CD14-positive monocyte (primary cell): ENCODE measurements around the gene C12orf75. TPM values are rescaled to one million over a fixed set of nuclear protein-coding genes. Genes with fewer than 3 reads are reported as not detected.

Experiments used
- DNase-seq, 3 donors: peaks; one replicate each; pipeline ENCODE4 v3.0.0-alpha.2; 2011 to 2022
- H2AFZ ChIP-seq: 2 replicates; pipeline ENCODE4 v1.6.0; 2012; ENCODE audit warnings: mild to moderate bottlenecking, low read depth, low read length, inconsistent platforms; ENCODE audit not compliant: insufficient read depth, poor library complexity, severe bottlenecking
- H3K27ac ChIP-seq, 2 donors: 1 replicate in 1 of 2; 2 replicates in 1 of 2; pipeline ENCODE4 v1.5.1; 2012 to 2013; ENCODE audit warnings: low read length in 2 of 2, control low read depth in 1 of 2, inconsistent platforms in 1 of 2, low read depth in 1 of 2, mild to moderate bottlenecking in 1 of 2
- H3K27me3 ChIP-seq, 2 donors: one replicate each; pipeline versions ENCODE4 v1.6.0 to v1.6.1; 2011 to 2013; ENCODE audit warnings: low read length in 2 of 2; ENCODE audit not compliant: control insufficient read depth in 2 of 2, insufficient read depth in 2 of 2
- H3K36me3 ChIP-seq, 2 donors: replicated peaks in 1 of 2; 1 replicate in 1 of 2; 2 replicates in 1 of 2; pipeline versions ENCODE4 v1.5.1 to v1.6.1; 2012 to 2013; ENCODE audit warnings: low read length in 2 of 2, control low read depth in 1 of 2, inconsistent platforms in 1 of 2, mild to moderate bottlenecking in 1 of 2; ENCODE audit not compliant: insufficient read depth in 2 of 2, control insufficient read depth in 1 of 2
- H3K4me1 ChIP-seq, 2 donors: 1 replicate in 1 of 2; 2 replicates in 1 of 2; pipeline versions ENCODE4 v1.5.1 to v1.6.1; 2012 to 2013; ENCODE audit warnings: low read length in 2 of 2, control low read depth in 1 of 2, inconsistent platforms in 1 of 2, mild to moderate bottlenecking in 1 of 2, moderate library complexity in 1 of 2; ENCODE audit not compliant: insufficient read depth in 2 of 2, control insufficient read depth in 1 of 2
- H3K4me2 ChIP-seq: replicated peaks from 2 replicates; pipeline ENCODE3; 2012; ENCODE audit warnings: low read length, moderate library complexity, mild to moderate bottlenecking; ENCODE audit not compliant: poor library complexity, severe bottlenecking; ENCODE audit errors: extremely low read depth
- H3K4me3 ChIP-seq, 3 experiments: fragments of 200-600 bp in 1 of 3; sonication (generic) in 1 of 3; replicated peaks in 1 of 3; 1 replicate in 2 of 3; 2 replicates in 1 of 3; pipeline ENCODE4 v1.5.1; 2011 to 2013; ENCODE audit warnings: low read length in 3 of 3, mild to moderate bottlenecking in 3 of 3, control low read depth in 2 of 3, low read depth in 2 of 3, inconsistent platforms in 1 of 3, moderate library complexity in 1 of 3
- H3K79me2 ChIP-seq: 2 replicates; pipeline ENCODE4 v1.6.0; 2012; ENCODE audit warnings: mild to moderate bottlenecking, control low read depth, inconsistent platforms, low read length, moderate library complexity; ENCODE audit not compliant: insufficient read depth
- H3K9ac ChIP-seq: 2 replicates; pipeline ENCODE4 v1.6.0; 2017; ENCODE audit warnings: low read length, mild to moderate bottlenecking; ENCODE audit not compliant: insufficient read depth, poor library complexity, severe bottlenecking
- H3K9me3 ChIP-seq, 2 donors: replicated peaks in 1 of 2; 1 replicate in 1 of 2; 2 replicates in 1 of 2; pipeline versions ENCODE4 v1.5.1 to v1.6.1; 2012 to 2013; ENCODE audit warnings: low read length in 2 of 2, control low read depth in 1 of 2; ENCODE audit not compliant: control insufficient read depth in 1 of 2, insufficient read depth in 1 of 2
- H4K20me1 ChIP-seq: 2 replicates; pipeline ENCODE4 v1.6.0; 2012; ENCODE audit warnings: mild to moderate bottlenecking, low read length, control low read depth, moderate library complexity; ENCODE audit not compliant: insufficient read depth
- H3K27ac Mint-ChIP-seq, 7 donors: one replicate each; pipeline ENCODE4 v1.8.0; 2020; ENCODE audit warnings: mild to moderate bottlenecking in 7 of 7, mixed read lengths in 7 of 7, moderate library complexity in 6 of 7, inconsistent platforms in 2 of 7
- H3K27me3 Mint-ChIP-seq, 3 donors: one replicate each; pipeline ENCODE4 v1.8.0; 2021 to 2022; ENCODE audit warnings: low read depth in 3 of 3, mild to moderate bottlenecking in 3 of 3, mixed read lengths in 3 of 3, moderate library complexity in 3 of 3, inconsistent platforms in 1 of 3
- H3K36me3 Mint-ChIP-seq, 2 donors: one replicate each; pipeline ENCODE4 v1.8.0; 2020; ENCODE audit warnings: mixed read lengths in 2 of 2, inconsistent platforms in 1 of 2, mild to moderate bottlenecking in 1 of 2
- H3K4me1 Mint-ChIP-seq: one replicate; pipeline ENCODE4 v1.8.0; 2020; ENCODE audit warnings: mild to moderate bottlenecking, mixed read lengths
- H3K4me3 Mint-ChIP-seq, 2 donors: one replicate each; pipeline ENCODE4 v1.8.0; 2020; ENCODE audit warnings: mild to moderate bottlenecking in 2 of 2, mixed read lengths in 2 of 2, moderate library complexity in 1 of 2
- H3K9me3 Mint-ChIP-seq, 7 donors: one replicate each; pipeline ENCODE4 v1.8.0; 2020 to 2022; ENCODE audit warnings: mixed read lengths in 7 of 7, mild to moderate bottlenecking in 6 of 7, moderate library complexity in 6 of 7, inconsistent platforms in 2 of 7
- WGBS: methylation state at CpG from one replicate; pipeline ENCODE4 v1.1.5; 2013; ENCODE audit warnings: missing lambda C conversion rate; ENCODE audit not compliant: insufficient coverage; 5-methylcytosine and 5-hydroxymethylcytosine counted together
- intact Hi-C, 2 donors: fragments of 100-400 bp; cut with micrococcal nuclease; formaldehyde crosslinking; loops; one replicate each; pipeline versions ENCODE4 v1.15.0 to v1.15.1; 2023
- polyA plus RNA-seq, 3 donors: library from polyadenylated mRNA; depleted of rRNA in 1 of 3; unstranded in 2 of 3; stranded (reverse) in 1 of 3; fragments of 300-500 nt in 2 of 3; fragments of >200 nt in 1 of 3; fragmentation: Illumina TruSeq in 2 of 3; gene quantifications; 1 replicate in 2 of 3; 2 replicates in 1 of 3; pipeline ENCODE4 v1.2.3, GENCODE V29; 2012 to 2021
- TF ChIP-seq, protein P1 (sequence below): fragments of 200-600 bp; IDR thresholded peaks from one replicate; pipeline ENCODE4 v1.8.0; 2022; ENCODE audit warnings: antibody characterized with exemption, mild to moderate bottlenecking

The C12orf75 gene
- polyA plus RNA-seq, 3 donors = 0.45 to 0.73 (median 0.73) TPM

DNA sequence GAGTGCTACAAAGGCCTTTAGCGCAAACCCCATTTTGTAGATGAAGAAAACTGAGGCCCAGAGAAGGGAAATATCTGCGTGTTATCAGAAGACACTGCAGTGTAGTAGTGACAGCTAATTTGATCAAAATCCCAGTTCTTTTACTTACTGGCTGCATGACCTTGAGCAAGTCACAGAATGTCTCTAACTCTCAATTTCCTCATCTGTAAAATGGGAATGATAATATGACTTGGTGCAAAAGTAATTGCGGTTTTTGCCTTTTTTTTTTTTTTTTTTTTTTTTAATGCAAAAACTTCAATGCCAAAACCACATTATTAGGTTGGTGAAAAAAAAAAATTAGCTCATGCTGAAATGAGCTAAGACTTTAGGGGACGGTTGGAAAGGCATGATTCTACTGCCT lies 69.7 kb downstream of the C12orf75 start:
- intact Hi-C loops = no loop called here
- H3K27me3 ChIP-seq = no peaks in the 10 kb centered on the region
- no peak for DNase-seq
- no peaks in the 10 kb centered on the region for H3K4me1 ChIP-seq
- peaks cover 3 to 4% (median 3%) of the 10 kb centered on the region in 3 donors for H3K27me3 Mint-ChIP-seq
- no peaks in the 10 kb centered on the region for H3K36me3 ChIP-seq
- TF ChIP-seq, protein P1, sequence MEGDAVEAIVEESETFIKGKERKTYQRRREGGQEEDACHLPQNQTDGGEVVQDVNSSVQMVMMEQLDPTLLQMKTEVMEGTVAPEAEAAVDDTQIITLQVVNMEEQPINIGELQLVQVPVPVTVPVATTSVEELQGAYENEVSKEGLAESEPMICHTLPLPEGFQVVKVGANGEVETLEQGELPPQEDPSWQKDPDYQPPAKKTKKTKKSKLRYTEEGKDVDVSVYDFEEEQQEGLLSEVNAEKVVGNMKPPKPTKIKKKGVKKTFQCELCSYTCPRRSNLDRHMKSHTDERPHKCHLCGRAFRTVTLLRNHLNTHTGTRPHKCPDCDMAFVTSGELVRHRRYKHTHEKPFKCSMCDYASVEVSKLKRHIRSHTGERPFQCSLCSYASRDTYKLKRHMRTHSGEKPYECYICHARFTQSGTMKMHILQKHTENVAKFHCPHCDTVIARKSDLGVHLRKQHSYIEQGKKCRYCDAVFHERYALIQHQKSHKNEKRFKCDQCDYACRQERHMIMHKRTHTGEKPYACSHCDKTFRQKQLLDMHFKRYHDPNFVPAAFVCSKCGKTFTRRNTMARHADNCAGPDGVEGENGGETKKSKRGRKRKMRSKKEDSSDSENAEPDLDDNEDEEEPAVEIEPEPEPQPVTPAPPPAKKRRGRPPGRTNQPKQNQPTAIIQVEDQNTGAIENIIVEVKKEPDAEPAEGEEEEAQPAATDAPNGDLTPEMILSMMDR = no peak
- no peak overlapping the region for H3K4me3 ChIP-seq
- H2AFZ ChIP-seq = no peak overlapping the region
- no peak overlapping the region for H3K4me3 Mint-ChIP-seq
- no peak overlapping the region for H3K9ac ChIP-seq
- no peaks in the 10 kb centered on the region for H4K20me1 ChIP-seq
- H3K9me3 Mint-ChIP-seq = peaks cover 11 to 25% (median 18%) of the 10 kb centered on the region in 7 donors
- no peak overlapping the region for H3K27ac Mint-ChIP-seq
- H3K4me1 Mint-ChIP-seq = no peaks in the 10 kb centered on the region
- H3K27ac ChIP-seq = no peak overlapping the region
- H3K79me2 ChIP-seq = no peaks in the 10 kb centered on the region
- no peaks in the 10 kb centered on the region for H3K36me3 Mint-ChIP-seq
- no peak overlapping the region for H3K4me2 ChIP-seq
- H3K9me3 ChIP-seq = peaks cover 10 to 17% of the 10 kb centered on the region in 2 donors
- no CpG with 5 or more reads among the region's 4 CpGs for WGBS

DNA sequence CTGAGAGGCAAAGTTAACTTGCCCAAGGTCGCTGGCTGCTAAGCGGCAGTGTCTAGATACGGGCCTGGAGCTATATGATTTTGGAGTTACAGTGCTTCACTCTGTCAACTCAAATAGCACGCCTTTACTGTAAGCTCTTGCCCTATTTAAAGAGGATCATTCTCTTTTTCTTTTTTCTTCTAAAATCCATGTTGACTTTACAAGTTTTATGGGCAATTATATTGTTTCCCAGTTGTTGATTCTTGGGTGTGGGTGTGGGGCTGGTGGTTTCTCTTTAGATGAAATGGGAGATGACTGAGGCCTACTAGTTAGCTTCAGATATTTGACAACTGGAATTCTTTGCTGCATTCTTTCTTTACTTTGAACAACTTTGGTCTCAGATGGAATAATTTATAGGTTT lies 70.7 kb downstream of the C12orf75 start:
- Histone ChIP-seq H3K27ac (no peak overlapping the region), H3K4me2 (no peak overlapping the region), H3K79me2 (no peaks in the 10 kb centered on the region), H3K9me3 (peaks cover 10 to 17% of the 10 kb centered on the region in 2 donors), H4K20me1 (no peaks in the 10 kb centered on the region), H3K4me1 (no peaks in the 10 kb centered on the region), H3K27me3 (no peaks in the 10 kb centered on the region), H3K9ac (no peak overlapping the region), H2AFZ (no peak overlapping the region), H3K36me3 (no peaks in the 10 kb centered on the region), H3K4me3 (no peak overlapping the region)
- intact Hi-C loops = no loop called here
- no peak for DNase-seq
- no CpG with 5 or more reads among the region's 4 CpGs for WGBS
- Mint-ChIP-seq H3K27me3 (peaks cover 3 to 7% (median 3%) of the 10 kb centered on the region in 3 donors), H3K4me3 (no peak overlapping the region), H3K9me3 (peaks cover 11 to 27% (median 18%) of the 10 kb centered on the region in 7 donors), H3K4me1 (no peaks in the 10 kb centered on the region), H3K27ac (no peak overlapping the region), H3K36me3 (no peaks in the 10 kb centered on the region)
- TF ChIP-seq, protein P1 = no peak
